HG02678 (cell line): ENCODE data around the gene SORBS1.

Experiments
- ATAC-seq: cut with Tn5 transposase; IDR thresholded peaks from one replicate; pipeline ENCODE4 v1.9.1; 2021; ENCODE audit warnings: mild to moderate bottlenecking, moderate library complexity; ENCODE audit not compliant: unreplicated experiment

Gene SORBS1

DNA sequence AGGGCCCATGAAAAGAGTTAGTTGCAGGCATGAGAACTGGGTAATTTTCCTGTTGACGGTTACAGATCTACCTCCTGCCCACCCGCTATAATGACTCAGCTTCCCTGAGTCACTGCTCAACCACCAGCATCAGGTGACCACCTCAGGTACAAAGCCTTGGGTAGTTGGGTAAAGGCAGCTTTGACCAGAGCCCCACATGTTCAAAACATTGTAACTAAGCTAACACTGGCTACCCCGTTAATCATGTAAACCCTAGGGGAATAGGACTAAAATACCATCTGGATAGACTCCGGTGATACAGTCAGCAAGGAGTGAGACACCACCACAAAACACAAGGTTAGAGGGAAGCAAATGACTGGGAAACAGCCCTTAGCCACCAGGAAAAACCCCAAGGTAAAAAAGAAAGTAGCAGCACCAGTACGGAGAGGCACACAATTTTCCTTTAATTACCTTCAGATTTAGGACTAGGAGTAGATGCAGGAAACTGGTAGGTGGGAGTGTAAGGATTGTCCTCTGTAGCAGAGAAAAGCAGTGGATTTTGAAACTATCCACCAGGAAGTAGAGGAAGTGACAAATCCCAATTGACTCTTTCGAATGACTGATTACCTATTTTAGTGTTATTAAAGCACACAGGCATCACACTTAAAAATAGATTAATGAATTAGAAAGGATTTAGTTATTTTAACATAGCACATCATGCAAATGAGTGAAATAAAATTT, 166.8 kb downstream of the SORBS1 start:
- peak; percentile 61 for ATAC-seq

DNA sequence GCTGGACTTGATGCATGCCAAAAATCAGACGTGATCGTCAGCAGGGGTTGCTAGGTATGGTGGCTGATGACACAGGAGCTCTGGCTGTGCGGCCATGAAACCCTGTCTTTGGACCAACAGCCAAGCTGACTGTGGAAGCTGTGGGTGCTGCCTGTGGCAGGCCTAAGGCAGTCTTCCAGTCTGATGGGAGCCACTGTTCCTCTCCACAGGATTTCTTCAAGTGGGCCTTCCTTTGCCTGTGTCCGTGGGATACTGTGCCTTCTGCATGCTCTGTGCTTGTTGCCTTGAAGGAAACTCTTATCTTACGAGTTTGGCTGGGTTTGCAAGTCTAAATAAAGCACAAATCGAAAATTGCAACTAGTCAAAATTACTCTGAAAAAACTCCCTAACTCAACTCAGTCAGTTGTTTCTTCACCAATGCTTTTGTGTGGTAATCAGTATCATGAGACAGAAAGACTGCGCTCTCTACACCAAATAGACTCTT, 168.4 kb downstream of the SORBS1 start:
- peak; percentile 51 for ATAC-seq

DNA sequence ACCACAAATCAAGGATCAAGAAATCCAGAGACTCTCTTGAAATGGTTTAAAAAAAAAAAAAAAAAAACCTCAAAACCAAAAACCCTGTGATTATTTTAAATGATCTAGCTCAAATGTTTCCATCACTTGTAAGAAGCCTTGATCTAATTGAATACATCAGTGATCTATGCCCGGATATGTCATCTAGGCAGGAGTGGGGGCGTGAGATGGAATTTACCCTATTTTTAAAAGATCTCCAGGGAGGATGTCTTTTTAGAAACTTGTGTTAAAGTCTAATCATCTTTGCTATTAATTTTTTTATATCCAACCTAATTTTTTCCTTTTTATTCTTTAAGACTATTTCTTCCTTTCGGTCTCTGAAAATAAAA, 169.0 kb downstream of the SORBS1 start:
- ATAC-seq = no peak

DNA sequence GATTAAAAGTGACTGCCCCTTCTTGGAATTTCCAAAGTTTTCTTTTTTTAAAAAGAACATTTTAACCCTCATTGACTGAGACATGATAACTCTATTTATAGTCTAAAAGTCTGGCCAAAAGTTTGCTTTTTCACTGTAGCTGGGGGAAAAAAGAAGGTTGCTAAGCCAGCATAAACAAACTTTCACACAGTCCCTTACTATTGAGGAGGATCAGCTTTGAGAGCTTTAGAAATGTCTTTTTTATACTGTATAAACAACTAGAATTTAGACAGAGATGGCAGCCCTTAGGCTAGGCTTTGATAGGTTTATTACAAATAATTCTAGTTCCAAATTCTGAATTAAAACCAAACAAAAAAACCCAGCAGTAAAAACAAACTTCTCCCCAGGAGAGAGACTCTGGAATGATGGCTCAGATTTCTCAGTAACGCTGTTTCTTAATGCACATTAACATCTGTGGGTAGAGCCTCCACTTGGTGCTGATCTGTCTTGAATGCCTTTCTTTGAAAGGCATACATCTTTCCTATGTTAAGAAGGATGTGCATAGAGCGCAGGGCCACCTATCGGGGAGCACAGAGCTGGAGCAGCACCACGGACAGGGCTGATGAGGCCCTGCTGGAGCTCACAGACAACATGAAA, 169.5 kb downstream of the SORBS1 start:
- no peak for ATAC-seq

DNA sequence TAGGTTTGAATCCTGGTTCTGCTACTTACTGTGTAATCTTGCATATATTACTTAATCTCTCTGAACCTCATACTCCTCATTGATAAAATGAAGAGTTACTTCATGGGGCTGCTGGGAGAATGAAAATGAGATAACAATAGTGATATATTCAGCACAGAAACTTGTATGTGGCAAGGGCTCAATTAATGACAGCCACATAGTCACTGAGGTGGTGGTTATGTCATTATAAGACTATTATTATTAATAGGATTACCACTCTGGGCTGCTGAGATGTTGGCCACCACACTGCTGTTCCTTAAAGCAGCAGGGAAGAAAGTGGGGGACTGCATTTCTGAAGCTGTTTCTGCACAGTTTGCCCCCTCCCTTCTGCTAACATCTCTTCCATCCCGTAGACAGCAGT, 170.0 kb downstream of the SORBS1 start:
- no peak for ATAC-seq

DNA sequence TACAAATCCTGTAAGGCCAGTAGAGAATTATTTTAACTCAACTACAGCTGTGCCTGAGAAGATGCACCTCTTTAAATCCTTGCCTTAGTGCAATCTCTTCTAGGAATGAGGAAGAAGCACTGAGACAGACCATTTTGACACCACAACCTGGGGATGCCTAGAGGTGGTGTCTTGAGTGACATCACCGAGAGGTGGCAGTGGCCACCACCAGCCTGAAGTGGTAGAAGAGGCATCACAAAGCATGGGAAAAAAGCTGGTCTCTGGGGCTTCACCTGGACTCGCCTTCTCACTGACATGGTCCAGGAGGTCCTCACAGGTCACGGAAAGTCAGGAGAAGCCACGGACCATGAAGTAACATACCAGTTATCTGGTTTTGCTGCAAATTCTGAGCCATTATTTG, 171.2 kb downstream of the SORBS1 start:
- ATAC-seq = no peak

DNA sequence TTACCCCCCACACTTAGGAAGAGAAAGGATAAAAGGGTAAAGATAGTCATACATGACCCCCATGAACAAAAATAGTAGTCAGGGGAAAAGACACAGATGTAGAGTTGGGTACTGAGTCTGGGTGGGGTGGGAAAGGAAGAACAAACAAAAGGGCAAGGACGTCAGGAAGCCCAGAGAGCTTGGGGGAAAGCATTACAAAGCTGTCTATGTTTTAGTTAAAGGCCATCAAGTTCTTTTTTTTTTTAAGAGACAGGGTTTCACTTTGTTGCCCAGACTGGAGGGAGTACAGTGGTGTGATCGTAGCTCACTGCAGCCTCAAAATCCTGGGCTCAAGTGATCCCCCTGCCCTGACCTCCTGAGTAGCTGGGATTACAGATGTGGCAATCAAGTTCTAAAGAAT, 172.0 kb downstream of the SORBS1 start:
- ATAC-seq = no peak

DNA sequence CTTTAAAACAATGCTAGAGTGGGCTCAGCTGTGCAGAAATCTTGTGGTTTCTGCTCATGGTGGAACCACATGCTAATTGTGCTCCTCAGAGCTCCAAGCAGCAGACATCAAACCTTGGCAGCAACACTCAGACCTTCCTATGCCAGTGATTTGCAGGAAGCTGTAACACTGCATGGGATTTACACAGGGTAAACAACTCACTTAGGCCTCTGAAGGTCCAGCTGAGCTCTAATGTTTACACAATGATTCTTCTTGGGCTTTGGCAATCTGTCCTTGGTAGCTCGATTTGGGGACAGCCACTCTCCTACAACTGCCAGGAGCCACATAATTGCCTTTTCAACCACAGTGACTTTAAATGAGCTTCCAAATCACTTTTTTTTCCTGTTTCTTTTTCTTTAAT, 172.6 kb downstream of the SORBS1 start:
- no peak for ATAC-seq

DNA sequence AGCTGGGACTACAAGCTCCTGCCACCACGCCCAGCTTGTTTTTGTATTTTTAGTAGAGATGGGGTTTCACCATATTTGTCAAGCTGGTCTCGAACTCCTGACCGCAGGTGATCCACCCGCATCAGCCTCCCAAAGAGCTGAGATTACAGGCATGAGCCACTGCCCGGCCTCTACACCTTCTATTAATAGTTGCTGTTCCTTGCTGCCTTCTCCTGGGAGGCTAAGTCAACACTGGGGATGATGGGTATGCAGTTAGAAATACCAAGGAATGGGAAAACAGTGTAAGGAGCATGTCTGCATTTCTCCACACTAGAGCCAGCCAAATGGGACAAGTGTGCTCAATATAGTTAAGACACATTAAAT, 173.1 kb downstream of the SORBS1 start:
- ATAC-seq = no peak

DNA sequence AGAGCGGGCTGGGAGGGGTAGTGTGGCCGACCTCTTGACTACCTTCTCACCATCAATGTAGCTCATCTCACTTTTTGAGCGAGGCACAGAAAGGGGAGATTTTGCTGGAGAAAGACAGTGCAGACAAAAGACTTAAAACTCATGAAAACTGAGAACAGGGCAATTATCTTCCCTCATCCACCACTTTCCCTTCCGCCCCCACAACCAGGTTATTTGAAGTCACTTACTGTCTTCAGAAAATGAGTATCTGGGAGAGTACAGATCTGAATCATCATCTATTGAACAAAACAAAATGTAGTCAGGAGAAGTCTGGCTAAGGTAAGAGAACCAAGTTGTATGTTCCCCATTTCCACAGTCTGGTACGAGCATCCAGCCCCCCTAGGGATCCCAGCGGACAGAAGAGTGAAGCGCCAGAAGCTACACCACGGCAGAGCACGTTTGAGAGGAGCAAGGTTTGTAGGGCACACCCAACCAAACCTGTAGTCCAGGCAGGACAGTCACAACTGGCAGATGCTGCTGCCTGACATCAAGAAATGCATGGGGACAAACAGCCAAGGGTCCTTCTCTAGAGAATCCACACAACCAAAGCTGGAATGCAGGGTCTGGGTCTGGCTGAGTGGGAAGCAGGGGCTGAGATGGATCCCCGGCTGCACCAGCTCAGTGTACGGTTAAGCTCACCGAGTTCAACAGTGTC, 177.0 kb downstream of the SORBS1 start:
- ATAC-seq = no peak

DNA sequence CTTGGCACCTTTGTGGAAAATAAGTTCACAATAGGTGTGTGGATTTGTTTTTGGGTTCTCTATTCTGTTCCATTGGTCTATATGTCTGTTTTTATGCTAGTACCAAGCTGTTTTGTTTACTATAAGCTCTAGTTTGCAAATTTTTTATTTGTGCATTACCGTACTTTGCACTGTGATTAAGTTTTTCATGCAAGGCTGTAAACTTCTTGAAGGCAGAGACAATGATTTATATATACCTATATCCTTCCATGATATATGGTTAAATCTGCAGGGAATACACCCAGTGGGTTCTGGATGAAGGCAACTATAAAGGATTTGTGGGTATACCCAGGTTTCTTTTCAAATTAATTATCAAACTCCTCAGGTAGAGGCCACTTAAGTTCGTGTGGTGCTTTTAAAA, 178.6 kb downstream of the SORBS1 start:
- no peak for ATAC-seq

DNA sequence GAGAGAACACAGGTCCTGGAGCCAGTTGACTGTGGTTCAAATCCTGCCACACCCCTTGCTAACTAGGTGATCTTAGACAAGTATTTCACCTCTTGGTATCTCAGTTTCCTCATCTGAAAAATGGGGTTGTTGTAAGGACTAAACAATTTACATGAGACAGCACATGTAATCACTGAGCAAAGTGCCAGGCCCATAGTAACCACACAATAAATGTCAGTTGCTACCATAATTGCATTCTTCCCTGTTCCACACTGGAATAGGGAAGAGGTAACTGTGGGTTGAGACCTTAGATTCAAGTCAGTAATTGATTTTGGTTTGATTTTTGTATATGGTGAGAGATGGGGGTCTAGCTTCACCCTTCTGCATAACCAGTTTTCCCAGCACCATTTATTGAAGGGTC, 179.0 kb downstream of the SORBS1 start:
- ATAC-seq = no peak

DNA sequence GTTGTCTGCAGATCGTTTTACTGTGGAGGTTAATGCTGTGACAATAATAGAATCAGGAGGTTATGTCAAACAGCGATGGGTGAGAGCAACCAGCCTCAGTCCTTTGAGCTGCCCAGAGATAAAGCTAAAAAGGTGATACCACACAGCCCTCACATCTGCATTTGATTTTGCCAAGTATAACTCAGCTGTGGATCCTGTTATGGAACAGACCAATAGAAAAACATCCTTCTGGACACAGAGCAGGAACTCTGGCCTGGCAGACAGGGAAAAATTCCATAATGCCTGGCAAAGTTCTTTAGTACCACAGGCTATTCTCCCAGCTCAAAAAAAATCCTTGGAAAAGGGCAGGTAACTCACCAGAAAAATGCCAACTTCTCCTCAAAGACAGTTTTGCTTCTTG, 183.2 kb downstream of the SORBS1 start:
- ATAC-seq = no peak

DNA sequence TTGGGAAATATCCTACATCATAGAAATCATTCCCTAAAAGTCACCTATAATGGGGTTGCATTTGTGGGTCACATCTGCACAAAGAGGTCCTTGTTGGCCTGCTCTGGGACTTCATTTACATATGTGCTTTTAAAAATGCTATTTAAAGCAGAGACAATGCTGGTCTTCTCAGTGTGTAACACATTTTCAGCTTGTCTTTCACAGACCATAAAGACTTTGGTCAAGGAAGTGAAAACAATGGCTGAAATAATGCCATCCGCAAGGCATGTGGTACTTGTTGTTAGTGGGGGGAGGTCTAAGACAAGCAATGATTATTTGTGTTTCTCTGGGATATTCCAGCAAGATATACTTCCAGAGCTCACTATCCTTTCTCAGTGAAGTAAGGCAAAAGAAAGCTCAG, 185.8 kb downstream of the SORBS1 start:
- ATAC-seq = no peak

DNA sequence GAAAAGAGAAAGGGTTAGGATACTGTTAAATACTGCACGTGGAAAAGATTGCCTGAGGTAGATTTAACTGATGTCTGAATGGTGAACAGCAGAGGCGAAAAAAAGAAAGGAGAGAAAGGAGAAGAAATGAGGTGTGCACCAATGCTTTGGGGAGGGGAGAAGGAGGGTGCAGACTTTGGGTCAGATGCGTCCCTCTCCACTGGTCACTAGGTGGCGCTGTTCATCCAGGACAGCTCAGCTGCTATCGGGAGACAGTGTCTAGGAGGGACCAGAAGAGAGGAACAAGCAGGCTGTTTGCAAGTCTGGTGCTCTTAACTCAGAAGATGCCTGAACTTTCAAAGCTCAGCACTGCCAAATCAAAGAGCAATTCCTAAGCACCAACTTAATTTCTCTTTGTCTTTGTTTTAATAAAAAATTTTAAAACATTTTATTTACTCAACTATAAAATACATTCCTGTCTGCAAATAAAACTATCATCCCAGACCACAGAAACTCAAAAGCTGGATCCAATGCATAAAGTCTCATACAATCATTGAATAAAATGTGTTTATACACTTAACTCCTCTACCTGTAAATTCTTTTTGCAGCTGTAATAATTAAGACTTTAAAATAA, 186.5 kb downstream of the SORBS1 start:
- ATAC-seq = peak; percentile 92

DNA sequence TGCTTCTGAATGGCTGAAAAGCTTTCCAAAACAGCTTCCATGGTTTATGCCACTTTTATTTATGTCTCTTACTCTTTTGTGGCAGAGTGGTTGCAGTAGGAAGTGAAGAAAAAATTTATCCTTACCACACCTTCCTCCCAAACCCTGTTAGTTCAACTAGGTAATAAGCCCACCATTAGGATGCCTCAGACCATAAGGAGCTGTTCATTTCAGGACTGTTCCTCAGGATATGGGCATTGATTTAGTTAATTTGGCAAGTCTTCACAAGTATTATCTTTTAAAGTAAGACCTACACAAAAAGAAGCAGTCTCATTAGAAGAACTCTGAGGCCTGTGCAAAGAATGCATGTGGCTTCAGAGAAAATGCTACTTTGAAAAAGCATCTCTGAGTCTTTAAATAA, 187.5 kb downstream of the SORBS1 start:
- no peak for ATAC-seq

DNA sequence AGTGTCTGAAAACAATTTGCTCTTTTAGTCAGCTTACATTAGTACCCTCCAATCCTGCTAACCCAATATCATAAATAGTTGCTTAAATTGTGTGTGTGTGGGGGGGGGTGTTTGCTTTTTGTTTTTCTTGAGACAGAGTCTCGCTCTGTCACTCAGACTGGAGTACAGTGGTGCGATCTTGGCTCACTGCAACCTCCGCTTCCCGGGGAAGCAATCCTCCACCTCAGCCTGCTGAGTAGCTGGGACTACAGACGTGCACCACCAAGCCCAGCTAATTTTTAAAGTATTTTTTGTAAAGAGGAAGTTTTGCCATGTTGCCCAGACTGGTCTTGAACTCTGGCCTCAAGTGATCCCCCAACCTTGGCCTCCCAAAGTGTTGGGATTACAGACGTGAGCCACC, 196.8 kb downstream of the SORBS1 start:
- no peak for ATAC-seq

DNA sequence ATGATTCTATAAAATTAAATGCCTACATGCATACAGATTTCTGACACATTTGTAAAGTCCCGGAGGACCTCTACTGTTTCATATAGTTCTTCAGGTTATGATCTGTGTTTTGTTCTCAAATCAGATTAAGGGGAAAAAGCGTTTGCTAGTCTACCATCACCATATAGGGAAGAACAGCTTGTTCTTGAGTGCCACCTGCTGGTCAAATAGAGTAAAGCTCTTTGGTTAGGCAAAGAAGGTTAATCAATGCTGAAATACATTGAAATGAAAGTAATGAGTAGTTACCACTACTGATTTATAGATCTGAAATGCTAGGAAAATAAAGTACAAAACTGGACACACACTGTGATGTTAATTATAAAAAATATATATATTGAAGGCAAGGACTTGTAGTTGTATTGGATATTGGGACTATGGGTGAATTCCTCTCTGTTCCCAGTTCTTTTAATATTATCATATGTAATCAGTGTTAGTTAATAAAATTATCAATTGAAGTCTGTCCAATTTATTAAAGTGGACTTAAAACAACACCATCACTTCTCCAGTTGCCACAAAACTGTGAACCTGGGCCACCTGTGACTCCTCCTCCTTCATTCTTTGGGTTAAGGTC, 197.8 kb downstream of the SORBS1 start:
- peak; percentile 76 for ATAC-seq

DNA sequence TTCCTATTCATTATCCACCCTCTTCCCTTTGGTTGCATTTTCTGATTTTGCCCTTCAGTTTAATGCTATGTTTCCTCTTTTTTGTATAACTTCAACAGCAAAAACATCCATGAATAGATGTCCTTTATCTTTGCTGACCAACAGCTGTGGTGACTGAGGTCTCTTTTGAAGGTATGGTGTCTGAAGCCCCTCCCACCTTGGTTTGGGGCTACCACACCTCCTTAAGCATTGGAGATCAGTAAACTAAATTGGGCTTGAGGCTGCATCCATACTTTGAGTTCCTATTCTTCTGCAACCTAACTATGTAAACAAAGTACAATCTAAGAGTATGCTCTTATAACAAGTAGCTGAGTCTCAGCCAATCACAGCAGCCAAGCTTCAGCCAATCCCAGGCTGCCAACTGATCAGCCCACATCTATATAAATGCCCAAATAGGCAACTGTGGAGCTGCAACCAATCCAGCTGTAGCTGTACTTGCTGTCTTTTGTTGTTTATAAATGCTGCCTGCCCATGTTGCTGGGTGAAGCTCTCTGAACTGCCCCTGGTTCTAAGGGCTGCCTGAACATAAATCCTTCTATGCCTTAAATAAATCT, 201.0 kb downstream of the SORBS1 start:
- no peak for ATAC-seq

DNA sequence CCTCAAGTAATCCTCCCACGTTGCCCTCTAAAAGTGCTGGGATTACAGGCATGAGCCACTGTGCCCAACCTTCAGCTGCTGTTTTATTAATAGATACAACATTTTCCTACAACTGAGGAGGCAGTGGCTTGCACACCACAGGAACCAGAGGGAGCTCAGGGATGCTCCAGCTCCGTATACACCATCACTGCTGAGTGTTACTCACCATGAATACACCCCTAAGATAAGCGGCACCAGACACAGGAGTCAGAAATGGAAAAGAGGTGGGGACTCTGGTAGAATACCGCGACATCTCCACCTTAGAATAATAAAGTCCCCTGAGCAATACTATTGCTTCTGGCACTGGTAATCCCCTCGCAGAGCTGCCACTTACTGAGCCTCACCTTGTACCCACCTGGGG, 201.7 kb downstream of the SORBS1 start:
- no peak for ATAC-seq
